OCI-M1 (cell line): ENCODE data around the gene MINDY2.
"Not testable (repeated sequence)": the region's sequence is repeated elsewhere in the genome, so short reads cannot be mapped to it uniquely, and the experiment has no call there.

Experiments
- DNase-seq: peaks from one replicate; lab custom pipeline; 2025; lab: John Stamatoyannopoulos, UW

MINDY2 gene

GRCh38 chr15:58833681-58834426 lies 62.8 kb downstream of the MINDY2 start:
- peak; percentile 90 for DNase-seq

GRCh38 chr15:58839485-58839884 lies 68.4 kb downstream of the MINDY2 start:
- peak; percentile 25 for DNase-seq

- DNase-seq: no peak
Observed at GRCh38 chr15:58840048-58840447, 68.9 kb downstream of the MINDY2 start.

- DNase-seq: peak; percentile 34
Observed at GRCh38 chr15:58842713-58843396, 71.8 kb downstream of the MINDY2 start.

GRCh38 chr15:58851205-58851604 lies 80.1 kb downstream of the MINDY2 start:
- not testable (repeated sequence) for DNase-seq

GRCh38 chr15:58852347-58852746 lies 81.2 kb downstream of the MINDY2 start:
- DNase-seq: peak; percentile 46

GRCh38 chr15:58854593-58854992 lies 83.5 kb downstream of the MINDY2 start:
- no peak for DNase-seq

GRCh38 chr15:58856086-58856485 lies 85.0 kb downstream of the MINDY2 start:
- DNase-seq: no peak

- DNase-seq: not testable (repeated sequence)
Observed at GRCh38 chr15:58856621-58857020, 85.5 kb downstream of the MINDY2 start.

- DNase-seq: no peak
Observed at GRCh38 chr15:58862326-58862725, 91.2 kb downstream of the MINDY2 start.

GRCh38 chr15:58864602-58865424 lies 93.7 kb downstream of the MINDY2 start:
- no peak for DNase-seq

- no peak for DNase-seq
Observed at GRCh38 chr15:58865425-58865880, 94.4 kb downstream of the MINDY2 start.

GRCh38 chr15:58867926-58868325 lies 96.8 kb downstream of the MINDY2 start:
- no peak for DNase-seq

GRCh38 chr15:58870451-58870850 lies 99.3 kb downstream of the MINDY2 start:
- DNase-seq: no peak

GRCh38 chr15:58873267-58873666 lies 102.2 kb downstream of the MINDY2 start:
- no peak for DNase-seq

- DNase-seq: no peak
Observed at GRCh38 chr15:58875343-58875742, 104.2 kb downstream of the MINDY2 start.

GRCh38 chr15:58876306-58877106 lies 105.4 kb downstream of the MINDY2 start:
- DNase-seq: no peak

GRCh38 chr15:58877999-58878825 lies 107.1 kb downstream of the MINDY2 start:
- no peak for DNase-seq

GRCh38 chr15:58880320-58880719 lies 109.2 kb downstream of the MINDY2 start:
- no peak for DNase-seq

GRCh38 chr15:58882243-58882642 lies 111.1 kb downstream of the MINDY2 start:
- DNase-seq: no peak

- DNase-seq: not testable (repeated sequence)
Observed at GRCh38 chr15:58883926-58884325, 112.8 kb downstream of the MINDY2 start.
